Stimulated activated CD4-positive, alpha-beta T cell treated with anti-CD3 and anti-CD28 coated beads, TNF-alpha, amount 100 ng/mL, for 48 hours (primary cell): ENCODE data around the gene KRT7.

Source experiments
- DNase-seq, 3 donors: peaks; one replicate each; pipeline ENCODE4 v3.0.0-alpha.2; 2020; ENCODE audit warnings: low read depth in 3 of 3

KRT7 gene

GRCh38 chr12:52199294-52199919 lies 33.6 kb upstream of the KRT7 start:
- DNase-seq = no peak

- DNase-seq = no peak
These were observed 32.8 kb upstream of the KRT7 start for GRCh38 chr12:52200086-52200780.

- no peak for DNase-seq
These were observed 32.1 kb upstream of the KRT7 start for GRCh38 chr12:52200781-52201450.

GRCh38 chr12:52201451-52201839 lies 31.6 kb upstream of the KRT7 start:
- no peak for DNase-seq

GRCh38 chr12:52202361-52203078 lies 30.5 kb upstream of the KRT7 start:
- no peak for DNase-seq

GRCh38 chr12:52203079-52203921 lies 29.7 kb upstream of the KRT7 start:
- no peak for DNase-seq

GRCh38 chr12:52204095-52204930 lies 28.7 kb upstream of the KRT7 start:
- no peak for DNase-seq

GRCh38 chr12:52204931-52205505 lies 28.0 kb upstream of the KRT7 start:
- no peak for DNase-seq

GRCh38 chr12:52205612-52206303 lies 27.3 kb upstream of the KRT7 start:
- DNase-seq = no peak

- DNase-seq = no peak
These were observed 26.6 kb upstream of the KRT7 start for GRCh38 chr12:52206304-52207040.

- no peak for DNase-seq
These were observed 25.9 kb upstream of the KRT7 start for GRCh38 chr12:52207106-52207505.

- no peak for DNase-seq
These were observed 25.1 kb upstream of the KRT7 start for GRCh38 chr12:52207895-52208294.

- DNase-seq = no peak
These were observed 24.4 kb upstream of the KRT7 start for GRCh38 chr12:52208424-52209165.

- no peak for DNase-seq
These were observed 23.7 kb upstream of the KRT7 start for GRCh38 chr12:52209321-52209720.

- DNase-seq = no peak
These were observed 22.7 kb upstream of the KRT7 start for GRCh38 chr12:52210186-52210924.

- no peak for DNase-seq
These were observed 22.0 kb upstream of the KRT7 start for GRCh38 chr12:52210925-52211650.
